Right lobe of liver (tissue), 6 donors: ENCODE results near the gene COL5A3. TPM values are rescaled to one million over a fixed set of nuclear protein-coding genes. Genes with fewer than 3 reads are reported as not detected.
"Not testable (repeated sequence)": the region's sequence is repeated elsewhere in the genome, so short reads cannot be mapped to it uniquely, and the experiment has no call there.

ENCODE experiments used
- ATAC-seq, 4 donors: fragments of 200-7000 bp; cut with Tn5 transposase; one replicate each; pipeline ENCODE4 v1.9.1; 2020; ENCODE audit warnings: mild to moderate bottlenecking in 4 of 4, moderate library complexity in 4 of 4
- DNase-seq, 3 donors: peaks; one replicate each; pipeline ENCODE4 v3.0.0-alpha.2; 2020
- H3K27ac ChIP-seq, 3 donors: fragments of 200-600 bp; one replicate each; pipeline ENCODE4 v1.8.0; 2022
- H3K27me3 ChIP-seq, 2 donors: fragments of 200-600 bp; one replicate each; pipeline ENCODE4 v1.8.0; 2022
- H3K36me3 ChIP-seq, 4 donors: fragments of 200-600 bp; sonication (generic) in 1 of 4; one replicate each; pipeline versions ENCODE4 v1.5.1 to v1.8.0; 2017 to 2022; ENCODE audit warnings: control low read depth in 1 of 4
- H3K4me1 ChIP-seq, 4 donors: fragments of 200-600 bp; sonication (generic) in 1 of 4; one replicate each; pipeline versions ENCODE4 v1.5.1 to v1.8.0; 2017 to 2022; ENCODE audit warnings: control low read depth in 1 of 4
- H3K4me3 ChIP-seq, 3 donors: fragments of 200-600 bp; one replicate each; pipeline ENCODE4 v1.8.0; 2022
- H3K9me3 ChIP-seq, 4 donors: fragments of 200-600 bp; sonication (generic) in 1 of 4; one replicate each; pipeline versions ENCODE4 v1.5.1 to v1.8.0; 2017 to 2022; ENCODE audit warnings: control low read depth in 1 of 4
- POLR2A ChIP-seq: fragments of 450-650 bp; IDR thresholded peaks from one replicate; pipeline ENCODE4 v1.6.1; 2017; ENCODE audit warnings: antibody characterized with exemption, mild to moderate bottlenecking
- WGBS: methylation state at CpG from one replicate; pipeline ENCODE4 v1.1.6; 2018; ENCODE audit warnings: low coverage, low lambda C conversion rate; ENCODE audit not compliant: insufficient coverage; ENCODE audit errors: missing lambda C conversion rate; 5-methylcytosine and 5-hydroxymethylcytosine counted together
- intact Hi-C, 2 donors: fragments of 100-400 bp; cut with DNase I; formaldehyde crosslinking; loops; one replicate each; pipeline versions ENCODE4 v1.11.2 to v1.14.1; 2022
- total RNA-seq, 6 experiments: library from RNA; depleted of rRNA in 2 of 6; stranded (reverse); fragments of >200 nt in 2 of 6; fragmentation: NEBNext Ultra II Directional in 3 of 6; extraction: Animal tissue kit (Norgen Biotek cat#: 25700) in 3 of 6; gene quantifications; one replicate each; pipeline versions ENCODE4 v1.1.0 to v1.2.4, GENCODE V29; 2016 to 2023
- TF ChIP-seq, protein P1 (sequence below), 4 donors: fragments of 200-600 bp in 3 of 4; fragments of 450-650 bp in 1 of 4; IDR thresholded peaks; one replicate each; pipeline versions ENCODE4 v1.5.1 to v1.8.0; 2016 to 2022; ENCODE audit warnings: antibody characterized with exemption in 4 of 4, mild to moderate bottlenecking in 2 of 4
- donor health status: DM: no; HTN: yes; CAD: no.
- donor health status: DM: no; HTN: no; CAD: no.
- donor health status: DM: no; HTN: no; CAD: no.
- donor health status: DM: no; HTN: yes; CAD: no.
- donor health status: DM: no; HTN: yes; CAD: no.

The COL5A3 gene
- total RNA-seq, 6 experiments from 2014 or later: 3.3 to 20.2 (median 9.4) TPM

DNA sequence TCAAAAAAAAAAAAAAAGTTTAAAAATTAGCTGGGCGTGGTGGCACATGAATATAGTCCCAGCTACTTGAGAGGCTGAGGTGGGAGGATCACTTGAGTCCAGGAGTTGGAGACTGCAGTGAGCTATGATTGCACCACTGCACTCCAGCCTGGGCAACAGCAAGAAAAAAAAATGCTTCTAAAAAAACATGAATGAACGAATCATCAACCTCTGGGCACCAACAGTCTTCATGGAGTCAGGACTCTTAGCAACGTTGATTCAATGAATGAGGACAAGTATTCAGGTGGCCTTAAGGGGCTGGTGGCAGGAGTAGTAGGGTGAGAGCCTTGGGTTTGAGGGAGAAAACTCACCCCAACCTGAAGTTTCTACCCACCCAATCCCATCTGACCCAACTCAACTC lies 53.3 kb downstream of the COL5A3 start:
- WGBS: 57% methylated on average over 1 of the region's 3 CpGs
- H3K27ac ChIP-seq: no peak overlapping the region
- no peaks in the 10 kb centered on the region for H3K27me3 ChIP-seq
- TF ChIP-seq, protein P1, sequence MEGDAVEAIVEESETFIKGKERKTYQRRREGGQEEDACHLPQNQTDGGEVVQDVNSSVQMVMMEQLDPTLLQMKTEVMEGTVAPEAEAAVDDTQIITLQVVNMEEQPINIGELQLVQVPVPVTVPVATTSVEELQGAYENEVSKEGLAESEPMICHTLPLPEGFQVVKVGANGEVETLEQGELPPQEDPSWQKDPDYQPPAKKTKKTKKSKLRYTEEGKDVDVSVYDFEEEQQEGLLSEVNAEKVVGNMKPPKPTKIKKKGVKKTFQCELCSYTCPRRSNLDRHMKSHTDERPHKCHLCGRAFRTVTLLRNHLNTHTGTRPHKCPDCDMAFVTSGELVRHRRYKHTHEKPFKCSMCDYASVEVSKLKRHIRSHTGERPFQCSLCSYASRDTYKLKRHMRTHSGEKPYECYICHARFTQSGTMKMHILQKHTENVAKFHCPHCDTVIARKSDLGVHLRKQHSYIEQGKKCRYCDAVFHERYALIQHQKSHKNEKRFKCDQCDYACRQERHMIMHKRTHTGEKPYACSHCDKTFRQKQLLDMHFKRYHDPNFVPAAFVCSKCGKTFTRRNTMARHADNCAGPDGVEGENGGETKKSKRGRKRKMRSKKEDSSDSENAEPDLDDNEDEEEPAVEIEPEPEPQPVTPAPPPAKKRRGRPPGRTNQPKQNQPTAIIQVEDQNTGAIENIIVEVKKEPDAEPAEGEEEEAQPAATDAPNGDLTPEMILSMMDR (IDR thresholded peaks at IDR 0.05): no peak
- no peak for TF ChIP-seq POLR2A
- no peak for DNase-seq
- no peak for ATAC-seq
- no peaks in the 10 kb centered on the region for H3K4me1 ChIP-seq
- H3K36me3 ChIP-seq: no peaks in the 10 kb centered on the region
- H3K4me3 ChIP-seq: no peak overlapping the region
- intact Hi-C loops: no loop called here
- H3K9me3 ChIP-seq: no peaks in the 10 kb centered on the region

DNA sequence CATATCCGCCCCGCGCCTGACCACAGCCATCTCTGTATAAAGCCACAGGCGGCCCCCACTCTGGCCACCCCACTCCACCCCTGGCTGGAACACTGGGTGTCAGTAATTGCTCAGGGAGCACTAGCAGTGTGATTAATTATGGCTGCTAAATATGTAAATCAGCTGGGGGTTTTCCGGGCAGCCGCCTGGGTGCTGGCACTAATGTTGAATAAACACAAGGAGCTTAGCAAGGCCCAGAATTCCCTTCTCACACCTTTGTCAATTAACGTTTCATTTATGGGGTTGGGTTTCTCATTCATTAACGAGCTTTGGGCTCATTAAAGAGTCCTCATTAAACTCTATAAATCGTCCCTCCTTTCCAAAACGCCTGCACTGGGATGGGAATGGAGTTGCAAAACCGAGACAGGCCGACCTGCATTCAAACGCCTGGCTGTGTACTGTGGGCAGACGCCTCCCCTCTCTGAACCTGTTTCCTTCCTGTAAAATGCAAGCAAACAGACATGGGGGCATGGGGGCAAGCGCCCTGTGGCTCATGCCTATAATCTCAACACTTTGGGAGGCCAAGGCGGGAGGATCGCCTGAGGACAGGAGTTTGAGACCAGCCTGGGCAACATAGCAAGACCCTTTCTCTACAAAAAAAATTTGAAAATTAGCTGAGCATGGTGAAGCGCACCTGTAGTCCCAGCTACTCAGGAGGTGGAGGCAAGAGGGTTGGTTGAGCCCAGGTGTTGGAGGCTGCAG lies 56.3 kb downstream of the COL5A3 start:
- intact Hi-C loops: no loop called here
- WGBS: 68% methylated on average over 13 of the region's 18 CpGs

DNA sequence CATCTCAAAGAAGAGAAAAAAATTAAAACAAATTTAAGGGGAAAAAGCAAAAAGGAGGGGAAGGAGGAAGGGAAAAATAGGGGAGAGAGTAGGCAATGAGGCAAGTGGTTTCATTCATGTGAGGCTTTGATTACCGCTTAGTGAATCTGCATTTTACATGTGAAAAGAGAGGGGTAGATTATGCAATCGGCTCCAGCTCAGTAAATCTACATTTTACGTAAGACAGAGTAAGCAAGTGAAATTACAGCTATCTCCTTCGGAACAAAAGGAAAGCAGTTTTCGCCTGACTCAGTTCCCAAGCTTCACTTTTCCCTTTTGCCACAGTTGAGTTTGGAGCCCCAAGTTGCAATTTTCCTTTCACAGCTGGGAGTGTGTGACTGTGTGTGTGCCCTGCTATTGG lies 58.0 kb downstream of the COL5A3 start:
- no peaks in the 10 kb centered on the region for H3K9me3 ChIP-seq
- H3K4me1 ChIP-seq: no peaks in the 10 kb centered on the region
- no peak overlapping the region for H3K4me3 ChIP-seq
- no peak for DNase-seq
- WGBS: 45% methylated on average over 5 of the region's 5 CpGs
- no peaks in the 10 kb centered on the region for H3K27me3 ChIP-seq
- intact Hi-C loops: no loop called here
- TF ChIP-seq POLR2A: no peak
- TF ChIP-seq, protein P1 (IDR thresholded peaks at IDR 0.05): no peak
- ATAC-seq: no peak
- H3K36me3 ChIP-seq: no peaks in the 10 kb centered on the region
- H3K27ac ChIP-seq: no peak overlapping the region

More for the DNA sequence above, 56.3 kb downstream of the COL5A3 start:
- DNase-seq (no peak), ATAC-seq (no peak)
- no peak overlapping the region for H3K27ac ChIP-seq
- no peak overlapping the region for H3K4me3 ChIP-seq
- H3K9me3 ChIP-seq: no peaks in the 10 kb centered on the region
- H3K4me1 ChIP-seq: no peaks in the 10 kb centered on the region
- no peaks in the 10 kb centered on the region for H3K36me3 ChIP-seq
- TF ChIP-seq, protein P1 (IDR thresholded peaks at IDR 0.05): no peak
- TF ChIP-seq POLR2A: no peak
- no peaks in the 10 kb centered on the region for H3K27me3 ChIP-seq

DNA sequence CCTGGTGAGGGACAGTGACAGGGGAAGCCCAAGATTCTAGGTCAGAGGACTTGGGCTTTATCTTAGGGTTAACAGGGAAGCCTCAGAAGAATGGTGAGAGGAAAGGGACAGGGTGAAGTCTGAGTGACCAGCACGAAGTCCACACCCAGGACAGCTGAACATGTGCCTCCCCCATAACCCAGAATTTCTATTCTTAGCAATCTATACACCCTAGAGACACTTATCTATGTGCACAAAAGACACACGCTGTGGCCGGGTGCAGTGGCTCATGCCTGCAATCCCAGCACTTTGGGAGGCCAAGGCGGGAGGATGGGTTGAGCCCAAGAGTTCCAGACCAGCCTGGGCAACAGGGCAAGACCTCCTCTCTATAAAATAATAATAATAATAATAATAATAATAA lies 62.9 kb downstream of the COL5A3 start:
- Histone ChIP-seq H3K4me1 (no peaks in the 10 kb centered on the region), H3K27ac (no peak overlapping the region), H3K36me3 (no peaks in the 10 kb centered on the region), H3K4me3 (no peak overlapping the region), H3K27me3 (no peaks in the 10 kb centered on the region), H3K9me3 (no peaks in the 10 kb centered on the region)
- WGBS: 22% methylated on average over 1 of the region's 4 CpGs
- DNase-seq (no peak), ATAC-seq (no peak)
- intact Hi-C loops: no loop called here
- TF ChIP-seq, protein P1 (IDR thresholded peaks at IDR 0.05): no peak
- TF ChIP-seq POLR2A: no peak

DNA sequence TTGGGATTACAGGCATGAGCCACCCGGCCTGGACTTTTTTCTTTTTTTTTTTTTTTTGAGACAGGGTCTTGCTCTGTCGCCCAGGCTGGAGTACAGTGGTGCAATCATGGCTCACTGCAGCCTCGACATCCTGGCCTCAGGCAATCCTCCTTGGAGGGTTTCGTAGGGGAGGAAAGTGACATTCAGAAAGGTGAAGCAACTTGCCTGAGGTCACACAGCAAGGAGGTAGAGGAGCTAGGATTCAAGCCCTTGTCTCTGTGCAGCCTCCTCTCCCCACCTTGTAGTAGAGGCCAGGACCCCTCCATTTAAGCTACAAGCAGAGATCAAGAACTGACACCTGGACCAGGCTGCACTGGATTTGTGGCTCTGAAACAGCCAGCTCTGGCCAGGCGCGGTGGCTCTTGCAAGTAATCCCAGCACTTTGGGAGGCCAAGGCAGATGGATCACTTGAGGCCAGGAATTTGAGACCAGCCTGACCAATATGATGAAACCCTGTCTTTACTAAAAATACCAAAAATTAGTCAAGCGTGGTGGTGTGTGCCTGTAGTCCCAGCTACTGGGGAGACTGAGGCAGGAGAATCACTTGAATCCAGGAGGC lies 63.7 kb downstream of the COL5A3 start:
- ATAC-seq, H3K36me3 ChIP-seq, H3K27ac ChIP-seq, H3K27me3 ChIP-seq, intact Hi-C loops, H3K4me1 ChIP-seq, DNase-seq, H3K9me3 ChIP-seq, H3K4me3 ChIP-seq: not testable (repeated sequence)
- WGBS: 60% methylated on average over 2 of the region's 7 CpGs
